IPS-11a (cell line): Measurements from ENCODE around the gene NUDT7.

Experiments used
- H3K4me3 ChIP-seq: one replicate; pipeline ENCODE4 v1.5.1; 2013; ENCODE audit warnings: low read depth, low read length, control low read depth

Gene NUDT7

GRCh38 chr16:77722309-77723107, at the start of gene NUDT7:
Gene NUDT7, plus strand, starts transcription at chr16:77722514. Its CDS starts 69 bp downstream, at chr16:77722583.
- H3K4me3 ChIP-seq, result peak within 1 kb of the TSS; percentile 59

- no peak overlapping the region for H3K4me3 ChIP-seq
These were observed 47.4 kb upstream of the NUDT7 start for GRCh38 chr16:77674888-77675287.

- H3K4me3 ChIP-seq, result no peak overlapping the region
These were observed 46.6 kb upstream of the NUDT7 start for GRCh38 chr16:77675464-77676324.

GRCh38 chr16:77677129-77677528, 45.2 kb upstream of the NUDT7 start:
- H3K4me3 ChIP-seq, result no peak overlapping the region

GRCh38 chr16:77679391-77679790, 42.9 kb upstream of the NUDT7 start:
- no peak overlapping the region for H3K4me3 ChIP-seq

- H3K4me3 ChIP-seq, result no peak overlapping the region
These were observed 42.4 kb upstream of the NUDT7 start for GRCh38 chr16:77679901-77680300.

- no peak overlapping the region for H3K4me3 ChIP-seq
These were observed 41.8 kb upstream of the NUDT7 start for GRCh38 chr16:77680496-77680895.

- H3K4me3 ChIP-seq, result no peak overlapping the region
These were observed 39.7 kb upstream of the NUDT7 start for GRCh38 chr16:77682586-77682985.

- H3K4me3 ChIP-seq, result no peak overlapping the region
These were observed 38.7 kb upstream of the NUDT7 start for GRCh38 chr16:77683397-77684180.

- H3K4me3 ChIP-seq, result no peak overlapping the region
These were observed 38.2 kb upstream of the NUDT7 start for GRCh38 chr16:77684181-77684526.

GRCh38 chr16:77686385-77686784, 35.9 kb upstream of the NUDT7 start:
- H3K4me3 ChIP-seq, result no peak overlapping the region

- H3K4me3 ChIP-seq, result no peak overlapping the region
These were observed 32.3 kb upstream of the NUDT7 start for GRCh38 chr16:77689971-77690370.

- H3K4me3 ChIP-seq, result no peak overlapping the region
These were observed 31.9 kb upstream of the NUDT7 start for GRCh38 chr16:77690416-77690815.

GRCh38 chr16:77692612-77693011, 29.7 kb upstream of the NUDT7 start:
- no peak overlapping the region for H3K4me3 ChIP-seq

GRCh38 chr16:77696149-77696548, 26.2 kb upstream of the NUDT7 start:
- H3K4me3 ChIP-seq, result no peak overlapping the region

GRCh38 chr16:77700846-77701245, 21.5 kb upstream of the NUDT7 start:
- no peak overlapping the region for H3K4me3 ChIP-seq

- H3K4me3 ChIP-seq, result no peak overlapping the region
These were observed 17.0 kb upstream of the NUDT7 start for GRCh38 chr16:77705351-77705750.

- H3K4me3 ChIP-seq, result no peak overlapping the region
These were observed 11.1 kb upstream of the NUDT7 start for GRCh38 chr16:77711179-77711578.

GRCh38 chr16:77711775-77712174, 10.5 kb upstream of the NUDT7 start:
- H3K4me3 ChIP-seq, result no peak overlapping the region

- no peak overlapping the region for H3K4me3 ChIP-seq
These were observed 7.2 kb upstream of the NUDT7 start for GRCh38 chr16:77715145-77715544.

- no peak overlapping the region for H3K4me3 ChIP-seq
These were observed 484 bp upstream of the NUDT7 start for GRCh38 chr16:77721752-77722308.
